NCI-H69 (cell line): ENCODE measurements around the gene JAML.

Experiments
- DNase-seq: peaks from one replicate; lab custom pipeline; 2025; lab: John Stamatoyannopoulos, UW

JAML gene

GRCh38 chr11:118224511-118225188 lies at the start of gene JAML:
Gene JAML (minus strand): TSS chr11:118225011. CDS start chr11:118214866, 10,145 bp downstream.
- DNase-seq: no peak

- DNase-seq: no peak
Measured at GRCh38 chr11:118274186-118274585, 49.4 kb upstream of the JAML start.

- DNase-seq: no peak
Measured at GRCh38 chr11:118272001-118272400, 47.2 kb upstream of the JAML start.

- peak; percentile 87 for DNase-seq
Measured at GRCh38 chr11:118267486-118267885, 42.7 kb upstream of the JAML start.

DNA sequence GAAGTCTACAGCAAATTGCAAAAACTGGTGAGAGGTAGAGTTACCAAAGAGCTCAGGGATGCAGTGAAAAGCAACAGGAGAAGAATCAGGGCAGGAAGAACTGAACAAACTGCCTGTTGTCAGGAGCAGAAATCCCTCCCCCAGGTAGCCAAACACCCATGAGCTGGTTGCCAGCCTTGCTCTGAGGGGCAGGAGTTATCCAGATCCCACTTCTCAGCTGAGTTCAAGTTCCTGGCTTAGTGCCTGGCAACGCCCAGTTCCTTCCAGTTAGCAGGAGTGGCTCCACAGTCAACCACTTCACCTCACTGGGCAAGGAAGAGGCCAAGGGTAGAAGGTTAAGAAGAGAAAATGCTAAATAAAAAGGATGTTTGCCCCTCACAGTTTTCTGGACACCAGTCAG lies 41.1 kb upstream of the JAML start:
- no peak for DNase-seq

DNA sequence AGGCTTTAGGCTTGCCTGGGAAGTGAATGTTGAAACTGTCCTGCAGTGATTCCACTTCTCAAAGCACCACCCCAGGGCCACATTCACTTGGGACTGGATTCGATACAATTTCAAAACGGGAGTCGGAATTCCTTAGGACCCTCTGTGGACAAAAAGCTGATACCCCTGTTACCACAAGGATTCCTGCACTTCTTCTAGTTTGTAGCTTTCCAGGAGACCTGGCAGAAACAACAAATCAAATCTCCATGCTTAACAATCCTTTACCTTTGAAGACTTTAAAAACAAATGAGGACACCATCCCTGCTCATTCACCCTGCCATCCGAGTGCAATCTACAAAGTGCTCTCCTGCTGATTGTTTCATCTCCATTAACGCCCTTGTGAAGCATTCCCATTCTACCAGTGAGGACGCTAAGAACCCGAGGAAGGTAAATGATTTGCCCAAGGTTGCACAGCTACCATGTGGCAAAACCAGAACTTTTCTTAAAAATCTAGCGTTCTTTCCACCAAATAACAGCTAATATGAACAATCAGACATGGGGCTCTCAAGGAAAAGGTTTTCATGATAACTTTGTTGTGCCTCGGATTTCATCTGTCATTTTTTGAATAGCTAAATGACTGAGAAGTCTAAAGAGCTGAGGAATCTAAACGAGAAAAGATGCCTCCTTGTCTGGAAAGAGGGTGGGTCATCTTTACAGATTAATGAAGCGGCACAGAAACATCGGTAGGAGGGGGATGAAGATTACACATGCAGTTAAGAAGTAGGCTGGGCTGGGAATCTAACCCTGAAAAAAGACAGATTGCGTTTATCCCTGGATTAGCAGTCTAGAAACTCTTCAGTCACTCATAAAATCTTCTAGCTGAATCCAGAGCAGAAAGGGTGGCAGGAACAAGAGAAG lies 40.0 kb upstream of the JAML start:
- DNase-seq: peak; percentile 18

GRCh38 chr11:118263695-118264568 lies 39.1 kb upstream of the JAML start, which contains the start of gene MPZL2:
Gene MPZL2 (minus strand): TSS chr11:118264297. CDS start chr11:118264153, 144 bp downstream.
- DNase-seq: peak; percentile 74

DNA sequence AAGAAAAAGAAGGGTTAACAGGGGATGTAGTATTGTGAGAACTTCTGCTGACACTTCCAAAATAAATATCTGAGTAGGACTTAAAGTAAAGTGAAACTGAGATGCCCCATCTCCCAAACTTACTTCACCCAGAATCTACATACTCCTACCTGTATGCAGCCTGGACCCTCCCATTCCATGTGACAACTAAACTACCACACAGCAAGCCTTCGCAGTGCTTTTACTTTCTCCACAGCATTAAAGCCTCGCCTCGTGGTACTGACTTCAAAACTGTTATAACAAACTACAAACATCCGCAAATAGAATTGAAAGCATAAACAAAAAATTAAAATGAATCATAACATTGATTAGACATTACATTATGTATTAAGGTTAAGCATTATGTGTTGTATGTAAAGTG lies 38.3 kb upstream of the JAML start:
- peak; percentile 10 for DNase-seq

DNA sequence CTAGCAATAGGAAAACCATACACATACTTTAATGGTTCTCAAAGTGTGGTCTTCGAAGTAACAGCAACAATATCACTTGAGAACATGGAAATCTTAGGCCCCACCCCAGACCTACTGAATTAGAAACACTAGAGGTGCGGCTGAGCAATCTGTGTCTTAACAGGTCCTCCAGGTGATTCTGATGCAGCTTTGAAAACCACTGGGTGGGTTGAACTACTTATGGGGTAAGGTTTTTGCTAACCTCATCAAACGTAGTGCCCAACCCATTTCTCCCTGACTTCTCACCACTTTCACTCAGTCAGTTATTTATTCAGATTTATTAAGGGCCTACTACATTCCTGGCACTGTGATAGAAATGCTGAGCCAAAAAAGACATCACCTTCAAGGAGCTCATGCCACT lies 35.5 kb upstream of the JAML start:
- no peak for DNase-seq

DNA sequence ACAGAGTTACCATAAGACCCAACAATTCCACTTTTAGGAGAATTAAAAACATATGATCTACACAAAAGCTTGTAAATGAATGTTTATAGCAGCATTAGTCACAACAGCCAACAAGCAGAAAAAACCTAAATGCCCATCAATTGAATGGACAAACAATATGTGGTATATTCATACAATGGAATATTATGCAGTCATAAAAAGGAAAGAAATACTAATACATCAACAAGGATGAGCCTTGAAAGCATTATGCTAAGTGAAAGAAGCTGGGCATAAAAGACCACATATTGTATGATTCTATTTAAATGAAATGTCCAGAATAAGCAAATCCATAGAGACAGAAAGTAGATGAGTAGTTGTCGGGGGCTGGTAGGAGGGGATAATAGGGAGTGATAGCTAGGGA lies 34.3 kb upstream of the JAML start:
- no peak for DNase-seq

DNA sequence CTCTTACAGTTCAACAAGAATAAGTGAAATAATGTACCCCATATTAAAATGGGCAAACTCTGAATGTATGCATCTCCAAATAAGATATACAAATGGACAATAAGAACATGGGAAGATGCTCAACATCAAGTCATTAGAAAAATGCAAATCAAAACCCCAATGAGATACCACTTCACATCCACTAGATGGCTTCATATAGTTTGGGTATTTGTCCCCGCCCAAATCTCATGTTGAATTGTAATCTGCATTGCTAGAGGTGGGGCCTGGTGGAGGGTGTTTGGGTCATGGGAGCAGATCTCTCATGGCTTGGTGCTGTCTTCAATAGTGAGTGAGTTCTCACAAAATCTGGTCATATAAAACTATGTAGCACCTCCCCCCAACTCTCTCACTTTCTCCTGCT lies 33.6 kb upstream of the JAML start:
- DNase-seq: peak; percentile 40

DNA sequence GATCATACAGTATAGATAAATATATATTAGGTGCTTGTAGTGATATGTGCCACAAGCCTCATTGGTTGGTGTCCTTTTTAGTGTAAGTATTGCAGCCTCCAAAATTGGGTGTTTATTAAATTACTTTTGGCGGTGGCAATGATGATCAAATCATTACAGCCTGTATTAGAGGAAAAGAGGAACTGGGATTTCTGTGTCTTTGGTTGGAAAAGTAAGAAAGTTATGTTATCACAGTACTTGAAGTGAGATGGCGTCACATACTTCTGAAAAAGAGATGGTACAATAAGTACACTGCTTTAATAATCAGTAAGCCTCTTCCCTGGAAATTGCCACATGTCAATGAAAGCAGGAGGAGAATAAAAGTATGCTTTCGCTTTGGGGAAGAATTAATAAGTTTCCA lies 27.9 kb upstream of the JAML start:
- DNase-seq: peak; percentile 15

DNA sequence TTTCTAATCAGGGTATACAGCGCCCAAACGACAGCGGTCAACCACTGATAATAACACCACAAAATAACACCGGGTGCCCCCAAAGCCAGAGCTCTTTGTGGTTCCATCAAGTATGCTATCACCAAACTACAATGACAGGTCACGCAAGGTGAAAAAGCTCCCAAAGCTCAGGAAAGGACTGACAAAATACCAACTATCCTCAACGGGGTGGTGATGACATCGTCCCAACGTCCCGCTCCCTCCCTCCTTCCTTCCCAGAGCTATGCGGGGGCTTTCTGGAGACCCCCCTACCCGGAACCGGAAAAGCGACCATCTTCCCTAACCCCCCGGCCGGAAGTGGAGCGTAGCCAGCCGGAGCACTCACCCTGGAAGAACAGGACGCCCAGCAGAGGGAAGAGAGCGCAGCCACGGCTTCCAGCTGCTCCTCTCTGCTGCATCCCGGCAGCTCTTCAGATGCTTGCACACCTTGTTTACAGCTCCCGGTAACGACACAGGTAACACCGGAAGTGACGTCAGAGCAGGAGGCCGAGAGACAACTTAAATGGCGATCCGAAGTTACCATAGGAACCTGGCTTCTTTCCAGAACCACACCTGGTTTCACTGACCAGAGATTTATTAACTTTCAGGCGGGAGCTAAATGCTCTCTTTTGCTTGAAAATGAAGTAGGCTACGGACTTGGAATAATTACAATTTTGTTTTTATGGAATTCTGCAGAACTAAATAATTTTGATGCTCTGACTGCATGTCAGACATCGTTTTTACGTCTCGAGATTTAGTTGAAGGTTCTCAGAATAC lies 27.2 kb upstream of the JAML start, which contains the start of gene MPZL3:
MPZL3 (minus strand) TSS at position 508 of the 795 bp plus-strand sequence; CDS start at position 437, 71 bp downstream.
- peak; percentile 99 for DNase-seq

DNA sequence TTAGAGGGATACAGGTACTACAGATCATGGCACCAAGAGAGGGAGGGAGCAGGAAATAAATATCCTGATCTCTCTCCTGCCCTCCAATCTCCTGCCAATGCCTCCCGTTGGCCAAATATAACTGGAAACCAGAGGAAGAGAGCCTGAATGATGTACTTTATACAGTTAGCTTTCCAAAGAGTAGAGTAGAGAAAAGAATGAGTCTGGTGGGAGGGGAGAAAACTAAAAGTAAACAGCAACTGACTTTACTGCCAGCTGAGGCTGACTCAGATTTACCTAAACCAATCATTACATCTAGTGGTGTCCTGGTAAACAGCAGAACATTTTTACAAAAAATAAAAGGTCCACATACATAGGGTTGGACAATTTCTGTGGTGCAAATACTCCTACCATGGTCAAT lies 22.2 kb upstream of the JAML start:
- DNase-seq: no peak

DNA sequence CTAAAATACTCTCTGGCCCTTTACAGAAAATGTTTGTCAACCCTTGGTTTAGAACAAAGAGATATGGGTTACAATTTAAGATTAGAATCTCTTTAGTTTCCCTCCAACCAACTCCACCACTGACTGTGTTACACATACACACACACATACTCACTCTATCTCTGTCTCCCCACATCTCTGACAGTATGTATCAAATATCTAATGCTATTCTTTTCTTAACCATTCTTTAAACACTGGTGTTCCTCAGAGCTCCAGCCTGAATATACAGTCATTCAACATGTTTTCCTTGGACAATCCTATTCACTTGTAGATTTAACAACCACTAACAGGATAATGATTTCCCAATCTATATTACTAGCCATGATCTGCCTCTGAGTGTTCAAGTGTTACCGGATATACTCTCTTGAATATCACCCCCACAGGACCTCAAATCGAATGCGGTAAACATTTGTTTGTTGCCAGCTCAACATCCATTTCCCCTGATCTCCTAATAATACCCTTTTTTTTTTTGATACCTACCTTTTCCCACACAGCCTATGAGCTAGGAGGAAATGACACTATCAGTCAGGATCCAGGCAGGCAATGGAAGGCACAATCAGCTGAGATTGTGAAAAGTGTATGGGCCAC lies 21.2 kb upstream of the JAML start:
- no peak for DNase-seq

GRCh38 chr11:118243993-118244762 lies 19.4 kb upstream of the JAML start:
- DNase-seq: no peak

- DNase-seq: no peak
Measured at GRCh38 chr11:118243161-118243560, 18.4 kb upstream of the JAML start.

GRCh38 chr11:118241764-118242098 lies 16.9 kb upstream of the JAML start:
- DNase-seq: no peak

DNA sequence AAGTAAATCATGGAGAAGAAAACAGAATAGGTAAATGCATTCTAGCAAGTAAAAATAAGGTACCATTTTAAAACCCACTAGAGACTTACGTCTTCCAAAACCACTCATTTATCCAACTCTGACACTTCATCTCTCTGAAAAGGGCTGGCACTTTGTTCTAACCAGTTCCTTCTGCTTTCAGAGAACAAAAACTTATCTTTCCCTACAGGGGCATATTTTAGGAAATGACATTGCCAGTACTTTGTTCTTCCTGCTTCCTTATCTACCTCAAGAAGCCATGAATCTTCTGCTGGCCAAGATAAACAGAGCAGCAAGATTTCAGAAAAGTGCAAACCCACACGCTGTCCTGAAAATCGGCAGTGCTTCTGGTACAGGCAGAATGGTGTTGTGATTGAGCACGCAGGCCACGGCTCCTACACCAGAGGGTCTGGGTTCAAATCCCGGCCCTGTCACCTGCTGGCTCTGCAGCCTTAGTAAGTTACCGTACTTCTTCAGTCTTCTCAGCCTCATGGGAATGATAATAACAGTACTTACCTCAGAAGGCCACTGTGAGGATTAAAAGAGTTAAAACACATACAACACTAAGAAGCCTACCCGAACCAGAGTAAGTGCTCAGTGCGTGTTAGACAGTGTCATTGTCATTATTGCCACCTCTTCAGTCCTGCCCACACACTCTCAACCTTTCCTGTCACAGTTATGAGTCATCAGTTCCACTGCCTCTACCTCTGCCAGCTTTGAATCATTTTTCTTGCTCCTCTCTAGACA lies 16.4 kb upstream of the JAML start:
- no peak for DNase-seq
